Fibroblast of skin of right biceps (primary cell): ENCODE results near the gene MAFB.

ENCODE experiments used
- DNase-seq: peaks from one replicate; pipeline ENCODE4 v3.0.0-alpha.2; 2013

Gene MAFB

GRCh38 chr20:40698744-40699143, 9.7 kb upstream of the MAFB start:
- no peak for DNase-seq

GRCh38 chr20:40698281-40698680, 9.2 kb upstream of the MAFB start:
- DNase-seq: no peak

GRCh38 chr20:40697541-40697940, 8.5 kb upstream of the MAFB start:
- no peak for DNase-seq

DNA sequence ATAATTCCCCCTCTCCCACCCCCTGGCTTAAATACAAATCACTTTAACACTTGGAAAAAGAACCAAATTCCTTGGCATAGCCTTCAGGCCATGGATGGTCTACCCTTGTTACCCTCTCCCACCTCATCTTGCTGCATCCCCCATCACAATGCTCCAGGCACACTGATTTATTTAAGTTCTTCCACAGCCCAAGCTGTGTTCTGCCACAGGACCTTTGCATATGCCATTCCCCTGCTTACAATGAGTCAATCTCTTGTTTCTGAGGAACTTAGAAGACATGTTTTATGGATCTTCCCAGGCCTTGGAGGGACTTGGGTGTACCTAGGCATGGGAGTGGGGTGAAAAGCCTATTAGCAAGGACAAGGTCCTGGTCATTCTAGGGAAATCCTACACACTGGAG, 6.2 kb upstream of the MAFB start:
- no peak for DNase-seq

- no peak for DNase-seq
Measured at GRCh38 chr20:40694246-40694645, 5.2 kb upstream of the MAFB start.

DNA sequence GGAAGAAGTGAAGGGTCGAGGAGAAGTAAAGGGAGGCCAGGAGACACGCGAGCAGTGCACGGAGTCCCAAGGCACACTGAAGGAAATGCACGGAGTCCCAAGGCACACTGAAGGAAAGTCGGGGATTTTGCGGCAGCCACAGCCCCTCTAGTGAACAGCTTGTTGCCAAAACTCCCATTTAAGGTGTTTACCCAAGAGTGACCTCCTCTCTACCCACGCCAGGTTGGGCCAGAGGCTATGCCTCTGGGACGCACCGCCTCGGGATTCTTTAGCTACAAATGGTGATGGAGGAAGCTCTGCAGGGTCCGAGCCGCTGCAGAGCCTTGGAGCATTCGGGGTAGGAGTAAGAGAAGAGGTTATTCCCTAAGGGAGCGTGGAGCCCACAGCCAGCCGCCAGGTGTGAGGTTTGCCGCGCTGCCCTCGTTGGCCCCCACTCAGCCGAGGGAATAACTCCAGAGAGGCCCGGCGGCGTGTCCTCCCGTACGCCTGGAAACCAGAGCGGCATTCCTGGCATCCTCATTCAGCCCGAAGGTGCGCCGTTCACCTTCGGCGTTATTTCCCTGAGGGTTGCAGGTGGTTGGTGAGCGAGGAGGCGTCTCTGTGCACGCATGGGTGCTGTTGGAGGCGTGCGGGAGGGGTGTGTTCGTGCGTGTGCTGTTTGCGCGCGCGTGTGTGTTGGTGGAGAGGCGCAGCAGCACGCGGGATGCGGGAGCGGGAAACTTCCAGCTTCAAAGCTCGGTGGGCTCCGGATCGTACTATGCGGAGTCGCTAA, 3.4 kb upstream of the MAFB start:
- DNase-seq: no peak

DNA sequence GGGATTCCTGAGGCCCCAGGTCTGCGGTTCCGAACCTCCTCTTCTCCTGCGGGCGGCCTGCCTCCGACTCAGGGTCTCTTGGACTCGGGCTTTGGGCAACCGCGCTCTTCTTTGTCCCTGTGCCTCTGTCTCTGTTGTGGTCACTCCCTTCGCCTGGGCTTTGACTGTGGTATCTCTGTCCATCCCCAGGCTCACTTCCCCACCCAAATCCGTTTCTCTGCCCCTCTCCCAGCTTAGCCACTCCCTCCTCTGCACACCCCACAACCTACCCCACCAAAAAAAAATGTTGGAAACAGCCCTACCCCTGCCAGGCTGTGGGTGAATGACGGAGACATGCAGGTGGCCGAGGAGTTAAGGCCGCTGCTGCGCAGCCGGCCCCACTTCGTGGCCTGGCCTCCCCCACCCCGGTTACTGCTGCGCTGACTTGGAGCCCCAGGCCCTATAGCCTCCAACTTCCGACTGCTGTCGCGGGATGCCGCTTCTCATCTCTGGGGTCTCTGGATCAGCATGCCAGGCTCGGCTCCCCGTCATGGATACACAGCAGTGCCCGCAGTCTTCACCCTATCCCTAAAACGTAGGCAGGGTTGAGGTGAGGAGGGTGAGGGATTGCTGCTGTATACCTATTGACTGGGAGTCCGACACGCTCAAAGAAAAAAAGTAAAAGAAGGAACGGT, 2.7 kb upstream of the MAFB start:
- DNase-seq: no peak

- no peak for DNase-seq
Measured at GRCh38 chr20:40690836-40691565, 2.0 kb upstream of the MAFB start.

DNA sequence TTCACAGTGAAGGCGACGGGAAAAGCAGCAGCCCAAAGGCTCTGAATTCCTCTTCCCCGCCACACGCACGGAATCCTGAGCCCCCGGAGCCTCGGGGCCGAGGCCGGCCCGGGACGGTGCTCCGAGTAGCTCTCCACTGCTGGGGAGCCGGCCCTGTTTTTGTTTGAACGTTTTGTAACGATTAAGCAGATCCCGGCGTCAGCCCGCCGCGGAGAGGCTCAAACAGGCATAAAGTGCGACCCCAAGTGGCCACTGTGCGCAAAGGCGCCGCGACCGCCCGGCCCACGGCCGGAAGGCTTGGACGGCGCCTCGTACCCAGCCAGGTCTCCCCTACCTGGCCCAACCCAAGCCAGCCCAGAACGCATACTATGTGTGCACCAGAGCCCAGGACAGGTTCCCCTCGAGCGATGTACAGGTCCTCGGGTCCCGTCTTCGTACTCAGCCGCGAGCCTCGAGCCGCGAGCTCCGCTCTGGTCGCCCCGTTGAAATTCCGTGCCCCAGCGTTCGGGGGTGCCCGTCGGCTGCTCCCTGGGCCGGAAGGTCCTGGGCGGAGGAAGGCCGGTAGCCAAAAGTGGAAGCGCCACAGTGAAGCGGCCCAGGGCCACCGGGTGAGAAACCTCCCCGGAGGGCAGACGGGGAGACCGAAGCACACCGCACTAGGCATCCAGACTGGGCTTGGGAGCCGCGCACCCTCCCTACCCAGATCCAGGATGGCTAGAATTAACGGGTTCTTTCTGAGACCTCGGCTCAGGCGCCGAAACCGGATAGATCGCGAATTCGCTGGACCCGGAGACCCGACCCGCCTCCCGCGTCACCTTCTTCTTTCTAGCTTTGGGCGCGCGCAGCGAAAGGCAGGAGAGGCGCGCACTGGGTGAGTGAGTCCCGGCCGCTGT, 1.2 kb upstream of the MAFB start:
- DNase-seq: peak; percentile 91

DNA sequence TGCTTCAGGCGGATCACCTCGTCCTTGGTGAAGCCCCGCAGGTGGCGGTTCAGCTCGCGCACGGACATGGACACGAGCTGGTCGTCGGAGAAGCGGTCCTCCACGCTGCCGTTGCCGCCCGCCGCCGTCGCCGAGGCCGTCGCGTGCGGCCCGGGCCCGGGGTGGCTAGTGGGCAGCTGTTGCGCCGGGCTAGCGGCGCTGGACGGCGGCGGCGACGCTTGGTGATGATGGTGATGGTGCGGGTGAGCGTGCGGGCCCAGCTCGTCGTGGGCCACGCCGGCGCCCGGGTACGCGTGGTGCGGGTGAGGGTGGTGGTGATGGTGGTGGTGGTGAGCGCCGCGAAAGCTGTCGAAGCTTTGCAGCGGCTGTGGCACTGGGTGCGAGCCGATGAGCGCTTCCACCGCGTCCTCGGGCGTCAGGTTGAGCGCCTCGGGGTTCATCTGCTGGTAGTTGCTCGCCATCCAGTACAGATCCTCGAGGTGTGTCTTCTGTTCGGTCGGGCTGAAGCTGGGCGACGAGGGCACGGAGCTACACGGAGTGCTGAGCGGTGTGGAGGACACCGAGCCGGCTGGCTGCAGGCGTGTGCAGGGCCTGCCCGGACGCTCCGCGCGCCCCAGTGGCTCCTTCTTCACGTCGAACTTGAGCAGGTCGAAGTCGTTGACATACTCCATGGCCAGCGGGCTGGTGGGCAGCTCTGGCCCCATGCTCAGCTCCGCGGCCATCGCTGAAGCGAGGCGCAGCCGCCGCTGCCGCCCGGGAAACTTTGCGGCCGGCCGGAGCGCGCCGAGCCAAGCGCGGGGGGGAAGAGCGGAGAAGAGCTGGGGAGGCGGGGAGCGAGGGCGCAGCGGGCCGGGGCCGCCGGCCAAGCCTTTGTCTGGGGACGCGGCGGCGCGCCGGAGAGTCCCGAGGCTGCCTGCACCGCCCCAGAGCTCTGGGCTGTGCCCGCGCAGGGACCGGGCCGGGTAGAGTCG, 622 bp downstream of the MAFB start:
- DNase-seq: no peak

GRCh38 chr20:40687384-40688128, 1.5 kb downstream of the MAFB start:
- peak; percentile 41 for DNase-seq

GRCh38 chr20:40686893-40687292, 2.1 kb downstream of the MAFB start:
- DNase-seq: no peak

DNA sequence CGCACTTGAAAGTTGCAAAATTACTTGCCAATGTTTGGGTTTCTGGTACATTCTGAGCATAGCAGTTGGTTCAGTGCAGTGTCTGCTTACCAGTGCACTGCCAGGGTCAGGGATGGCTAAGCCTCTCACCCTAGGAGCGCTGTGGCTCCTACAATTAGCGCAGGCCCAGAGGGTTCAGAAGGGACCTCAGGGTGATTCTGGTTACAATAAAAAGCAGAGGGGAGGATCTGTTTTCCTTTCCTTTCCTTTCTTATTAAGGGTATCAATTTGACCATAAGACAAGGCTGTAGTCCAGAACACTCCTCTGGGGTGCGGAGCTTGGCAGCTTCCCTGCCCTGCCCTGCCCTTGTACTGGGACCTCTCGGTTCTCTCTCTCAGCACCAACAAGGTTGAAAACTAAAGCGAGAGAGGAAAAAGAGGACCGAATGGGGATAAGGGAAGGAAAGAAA, 2.6 kb downstream of the MAFB start:
- DNase-seq: no peak

- DNase-seq: no peak
Measured at GRCh38 chr20:40685349-40685748, 3.7 kb downstream of the MAFB start.

DNA sequence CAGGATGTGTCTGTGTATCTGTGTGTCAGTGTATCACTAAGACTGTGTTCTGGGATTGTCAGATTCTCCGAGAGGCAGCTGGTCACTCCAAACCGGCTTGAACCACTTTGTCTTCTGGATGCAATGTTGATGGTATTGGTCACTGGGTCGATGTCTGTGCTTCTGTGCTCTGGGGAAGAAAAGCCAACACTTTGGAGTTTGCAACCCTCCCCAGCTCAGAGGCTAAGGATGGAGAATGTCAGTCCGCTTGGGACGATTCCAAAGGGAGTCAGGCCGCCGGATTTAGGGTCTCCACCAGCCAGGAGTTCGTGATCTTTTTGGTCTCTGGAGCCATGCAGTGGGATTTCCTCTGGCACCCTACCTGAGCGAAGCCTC, 5.2 kb downstream of the MAFB start:
- DNase-seq: no peak

DNA sequence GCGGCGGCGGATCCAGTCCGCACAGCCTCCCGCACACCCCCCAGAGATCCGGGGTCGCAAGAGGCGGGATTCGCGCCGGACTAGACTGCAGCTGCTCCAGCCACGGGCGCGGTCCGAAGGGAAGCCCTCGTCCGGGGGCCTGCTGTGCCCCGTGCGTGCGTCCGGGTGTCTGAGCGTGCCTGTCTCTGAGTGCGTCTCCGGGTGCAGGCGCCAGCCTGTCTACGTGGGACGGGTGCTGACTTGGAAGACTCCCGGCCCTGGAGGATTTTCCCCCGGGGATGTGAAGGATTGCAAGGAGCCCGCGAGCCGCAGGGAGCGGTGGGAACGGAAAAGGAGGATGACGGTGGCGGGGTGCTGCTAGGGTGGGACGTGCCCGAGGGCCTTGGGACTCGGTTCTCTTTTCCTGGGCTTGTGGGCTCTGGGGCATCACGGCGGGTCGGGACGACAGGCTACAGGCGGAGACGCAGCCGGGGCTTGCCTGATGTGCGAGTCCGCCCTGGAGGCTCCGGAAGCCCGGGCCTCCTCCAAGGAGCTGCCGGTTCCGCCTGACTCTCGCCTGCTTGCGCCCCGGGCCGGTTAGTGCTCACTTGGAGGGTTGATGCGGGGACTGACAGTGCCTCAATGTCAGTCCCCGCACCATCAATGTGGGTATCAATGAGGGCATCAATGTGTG, 5.7 kb downstream of the MAFB start:
- peak; percentile 77 for DNase-seq

DNA sequence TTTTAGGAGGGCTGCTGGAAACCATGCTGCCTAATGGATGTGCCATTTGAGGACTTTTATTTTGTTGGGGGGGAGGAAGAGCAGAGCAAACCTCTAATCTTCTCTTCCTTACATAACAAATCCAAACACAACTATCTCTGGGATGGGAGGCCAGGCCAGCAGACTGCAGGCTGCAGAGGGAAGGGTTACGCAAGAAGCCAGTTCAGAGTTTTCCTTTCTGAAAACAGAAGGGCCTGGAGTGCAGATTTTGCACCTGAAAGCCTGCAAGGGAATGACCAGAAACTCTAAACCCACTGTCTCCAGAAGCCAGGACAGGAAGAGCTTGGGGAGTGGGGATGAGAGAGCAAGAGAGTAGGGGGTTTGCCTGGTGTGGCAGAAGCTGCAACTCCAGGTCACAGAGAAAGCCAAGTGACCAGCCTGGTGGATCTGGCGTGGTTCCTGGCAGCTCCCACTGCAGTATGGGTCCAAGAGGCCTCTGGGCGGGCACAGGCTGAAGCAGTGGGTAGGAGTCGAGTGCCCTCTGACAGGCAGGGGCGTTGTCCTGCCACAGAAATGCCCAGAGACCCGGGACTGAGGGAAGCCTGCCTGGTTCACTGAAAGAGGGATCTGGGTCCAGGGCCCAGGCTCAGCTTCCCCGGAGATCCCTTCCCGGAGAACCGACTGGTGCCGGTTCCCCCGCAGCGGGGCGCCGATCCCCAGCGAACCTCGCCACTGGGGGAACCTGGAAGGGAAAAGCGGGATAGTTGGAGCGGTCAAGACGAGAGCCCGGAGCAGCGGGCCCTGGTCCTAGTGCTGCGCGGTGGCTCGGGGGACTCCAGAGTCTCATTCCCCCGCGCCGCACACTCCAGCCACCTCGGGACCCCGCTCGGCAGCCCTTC, 6.7 kb downstream of the MAFB start:
- peak; percentile 22 for DNase-seq

- DNase-seq: no peak
Measured at GRCh38 chr20:40681684-40682083, 7.4 kb downstream of the MAFB start.

DNA sequence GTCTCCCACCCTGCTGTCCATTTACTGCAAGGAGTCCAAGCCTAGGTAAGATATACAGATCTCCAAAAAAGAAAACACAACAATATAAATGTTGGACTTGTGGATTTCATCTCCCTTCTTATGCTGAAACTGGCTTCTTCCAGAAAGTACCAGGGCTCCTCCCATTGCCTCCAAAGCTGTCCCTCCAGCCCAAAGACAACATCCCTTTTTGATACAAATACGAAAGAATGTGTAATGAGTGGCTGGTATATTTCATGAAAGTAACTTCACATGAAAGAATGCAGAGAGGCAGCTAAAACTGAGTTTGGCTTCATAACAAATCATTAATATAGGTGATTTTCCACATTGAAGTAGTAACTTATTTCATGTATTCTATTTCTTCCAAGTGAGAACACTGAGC, 7.9 kb downstream of the MAFB start:
- no peak for DNase-seq
